ENCODE results near the gene SPDYE2B. TPM values are rescaled to one million over a fixed set of nuclear protein-coding genes. Genes with fewer than 3 reads are reported as not detected.
"Not testable (repeated sequence)": the region's sequence is repeated elsewhere in the genome, so short reads cannot be mapped to it uniquely, and the experiment has no call there.

SPDYE2B gene
- polyA plus RNA-seq, 4 donors: 0.60 to 3.6 (median 2.0) TPM

GRCh38 chr7:102642691-102643090 lies 7.4 kb upstream of the SPDYE2B start, which contains the start of gene UPK3BL1:
TSS of gene UPK3BL1 (minus strand) at chr7:102642791. CDS start at chr7:102642741, 50 bp downstream.
- not testable (repeated sequence) for DNase-seq (ENCODE audit: low read depth in 4 of 4, low spot score in 2 of 4)

GRCh38 chr7:102643404-102643803 lies 6.7 kb upstream of the SPDYE2B start:
- not testable (repeated sequence) for DNase-seq (ENCODE audit: low read depth in 4 of 4, low spot score in 2 of 4)

- DNase-seq (ENCODE audit: low read depth in 4 of 4, low spot score in 2 of 4): not testable (repeated sequence)
Observed at GRCh38 chr7:102647813-102648212, 2.3 kb upstream of the SPDYE2B start.

DNA sequence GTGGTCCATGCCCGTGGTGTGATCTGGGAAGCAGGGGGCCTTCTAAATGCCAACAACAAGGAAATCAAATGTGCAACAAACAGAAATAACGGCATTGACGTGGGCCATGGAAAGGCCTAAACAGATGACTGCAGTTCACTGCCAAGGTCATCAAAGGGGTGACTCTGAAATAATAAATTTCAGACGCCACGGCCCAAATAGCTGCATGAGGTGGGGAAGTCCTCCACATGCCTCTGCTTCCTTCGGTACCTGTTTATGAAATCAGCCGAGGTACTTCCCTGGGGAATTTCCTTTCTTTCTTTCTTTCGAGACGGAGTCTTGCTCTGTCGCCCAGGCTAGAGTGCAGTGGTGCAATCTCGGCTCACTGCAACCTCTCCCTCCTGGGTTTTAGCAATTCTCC lies 14.6 kb downstream of the SPDYE2B start:
- not testable (repeated sequence) for DNase-seq (ENCODE audit: low read depth in 4 of 4, low spot score in 2 of 4)

DNA sequence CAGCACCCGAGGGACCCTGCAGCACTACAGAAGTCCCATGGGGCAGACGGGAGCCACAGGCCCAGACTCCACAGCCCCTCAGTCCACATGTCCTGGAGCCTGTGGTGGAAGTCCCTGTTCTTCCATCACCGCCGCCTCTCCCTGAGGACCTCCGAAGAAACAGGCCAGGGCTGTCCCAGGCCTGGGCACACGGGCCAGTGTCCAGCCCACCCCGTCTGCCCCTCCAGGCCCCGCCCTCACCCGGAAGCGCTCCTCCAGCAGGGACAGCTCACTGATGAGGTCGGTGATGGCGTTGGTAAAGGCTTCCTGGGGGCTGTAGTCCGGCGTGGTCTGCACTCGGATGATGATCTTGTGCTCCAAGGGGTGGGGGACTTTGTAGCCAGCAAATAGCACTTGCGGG lies 16.7 kb downstream of the SPDYE2B start:
- not testable (repeated sequence) for DNase-seq (ENCODE audit: low read depth in 4 of 4, low spot score in 2 of 4)

GRCh38 chr7:102667523-102667922 lies 17.4 kb downstream of the SPDYE2B start:
- DNase-seq (ENCODE audit: low read depth in 4 of 4, low spot score in 2 of 4): not testable (repeated sequence)

GRCh38 chr7:102671166-102671955 lies 21.2 kb downstream of the SPDYE2B start, which contains the start of gene POLR2J2:
TSS of gene POLR2J2 (minus strand) at chr7:102671663. CDS start at chr7:102671601, 62 bp downstream.
- peak in 3 of 4 donors; percentile 11 to 64 (median 37) for DNase-seq (ENCODE audit: low read depth in 4 of 4, low spot score in 2 of 4)

DNA sequence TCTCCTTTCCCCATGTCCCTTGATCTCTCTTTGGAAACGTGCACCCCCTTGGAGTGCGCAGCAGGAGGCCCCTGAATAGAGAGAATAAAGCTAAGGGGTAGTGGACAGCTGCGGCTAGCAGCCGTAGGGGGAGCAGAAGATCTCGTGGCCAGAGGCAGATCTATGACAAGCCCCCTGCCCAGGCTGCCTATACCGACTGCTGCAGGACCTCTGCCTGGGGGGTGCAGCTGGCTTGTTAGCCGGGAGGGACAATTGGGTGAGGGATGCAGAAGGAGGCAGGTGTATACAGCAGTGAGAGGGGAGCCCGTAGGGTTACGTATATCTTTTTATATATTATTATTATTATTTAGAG lies 21.8 kb downstream of the SPDYE2B start:
- DNase-seq (ENCODE audit: low read depth in 4 of 4, low spot score in 2 of 4): not testable (repeated sequence)

DNA sequence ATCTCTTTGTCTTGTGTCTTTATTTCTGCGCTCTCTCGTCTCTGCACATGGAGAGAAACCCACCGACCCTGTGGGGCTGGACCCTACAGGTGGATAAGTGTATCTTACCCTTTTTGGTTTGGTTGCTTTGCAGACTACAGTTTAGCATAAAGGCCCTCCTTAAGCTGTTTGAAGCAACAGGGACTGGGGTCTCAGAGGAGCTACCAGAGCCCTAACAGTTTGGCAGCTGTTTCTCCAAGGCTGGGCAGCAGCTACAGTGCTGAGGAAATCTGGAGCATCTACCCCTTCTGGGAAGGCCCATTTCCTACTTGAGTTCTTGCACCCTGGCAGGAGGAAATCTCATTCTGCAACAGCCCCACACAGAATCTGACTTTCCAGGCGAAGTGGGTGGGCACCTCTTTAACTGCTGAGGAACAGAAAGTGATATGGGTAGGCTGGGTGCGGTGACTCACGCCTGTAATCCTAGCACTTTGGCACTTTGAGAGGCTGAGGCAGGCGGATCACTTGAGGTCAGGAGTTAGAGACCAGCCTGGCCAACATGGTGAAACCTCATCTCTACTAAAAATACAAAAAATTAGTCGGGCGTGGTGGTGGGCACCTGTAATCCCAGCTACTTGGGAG lies 23.4 kb downstream of the SPDYE2B start:
- DNase-seq (ENCODE audit: low read depth in 4 of 4, low spot score in 2 of 4): not testable (repeated sequence)

DNA sequence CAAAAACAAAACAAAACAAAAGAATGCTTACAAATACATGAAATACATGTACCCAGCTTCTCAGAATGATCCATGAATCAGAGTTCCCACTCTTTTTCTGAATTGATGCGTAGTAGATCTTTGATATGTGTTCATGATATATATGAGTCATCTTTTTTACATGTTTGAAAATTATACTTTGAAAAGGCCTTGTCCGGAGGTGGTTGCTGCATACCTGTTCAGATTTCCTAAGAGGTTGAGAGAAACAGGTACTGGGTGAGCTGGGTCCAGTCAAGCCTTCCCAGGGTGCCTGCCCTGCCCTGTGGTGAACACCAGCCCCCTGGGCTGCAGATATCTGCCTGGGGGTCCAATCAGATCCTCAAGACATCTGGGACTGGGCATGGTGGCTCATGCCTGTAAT lies 25.4 kb downstream of the SPDYE2B start:
- DNase-seq (ENCODE audit: low read depth in 4 of 4, low spot score in 2 of 4): not testable (repeated sequence)

DNA sequence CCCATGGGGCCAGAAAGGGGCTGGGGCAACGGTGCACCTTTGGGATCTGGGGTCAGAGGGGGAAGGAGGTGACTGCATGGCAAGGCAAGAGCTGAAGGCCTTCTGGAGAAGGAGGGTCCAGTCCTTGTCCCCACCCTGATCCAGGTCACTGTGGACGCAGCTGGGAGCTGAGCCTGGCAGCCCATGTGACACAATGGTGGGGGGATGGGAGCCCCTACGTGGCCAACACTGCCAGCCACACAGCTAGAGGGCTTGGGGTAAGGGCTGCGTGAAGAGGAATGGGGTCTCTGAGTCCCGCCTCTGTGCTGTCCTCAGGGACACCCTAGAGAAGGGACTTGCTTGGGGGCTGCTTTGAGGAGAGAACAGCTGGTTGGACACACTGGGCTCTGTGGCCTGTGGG lies 30.7 kb downstream of the SPDYE2B start:
- not testable (repeated sequence) for DNase-seq (ENCODE audit: low read depth in 4 of 4, low spot score in 2 of 4)

GRCh38 chr7:102682560-102682959 lies 32.4 kb downstream of the SPDYE2B start:
- not testable (repeated sequence) for DNase-seq (ENCODE audit: low read depth in 4 of 4, low spot score in 2 of 4)

GRCh38 chr7:102688299-102689036 lies 38.3 kb downstream of the SPDYE2B start:
- DNase-seq (ENCODE audit: low read depth in 4 of 4, low spot score in 2 of 4): not testable (repeated sequence)

DNA sequence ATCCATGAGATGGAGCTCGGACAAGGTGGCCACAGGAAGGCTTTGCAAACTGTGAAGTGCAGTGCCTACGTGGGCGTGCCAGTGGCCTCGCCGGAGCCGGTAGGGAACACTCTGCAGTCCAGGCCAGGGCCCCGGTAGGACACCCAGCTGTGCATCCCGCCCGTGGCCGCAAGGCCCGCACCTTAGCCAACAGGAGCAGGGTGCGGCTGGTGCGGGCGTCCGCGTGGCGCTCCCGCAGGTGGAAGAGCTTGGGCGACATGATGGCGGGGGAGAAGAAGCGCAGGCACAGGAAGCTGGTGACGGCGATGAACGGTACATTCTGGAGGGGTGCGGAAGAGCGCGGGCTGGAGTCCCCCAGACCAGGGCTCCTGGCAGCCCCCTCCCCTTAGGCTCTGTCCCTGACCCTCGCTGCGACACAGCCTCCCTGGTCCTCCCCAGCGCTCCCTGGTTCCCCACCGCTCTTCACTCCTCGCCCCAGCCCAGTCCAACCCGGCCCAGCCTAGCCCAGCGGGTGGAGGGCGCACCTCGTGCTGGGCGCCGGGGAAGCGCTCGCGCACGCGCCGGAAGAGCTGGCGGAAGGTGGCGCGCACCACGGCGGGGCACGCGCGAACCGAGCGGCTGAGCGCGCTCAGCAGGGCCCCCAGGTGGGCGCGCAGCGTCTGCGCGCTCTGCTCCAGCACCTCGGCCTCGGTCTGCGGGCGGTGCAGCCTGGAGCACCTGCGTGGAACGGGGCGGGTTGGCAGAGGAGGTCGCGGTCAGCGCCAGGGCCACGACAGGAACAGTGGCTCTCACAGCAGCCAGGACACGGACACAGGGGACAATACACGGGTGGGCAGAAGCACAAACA lies 39.5 kb downstream of the SPDYE2B start:
- DNase-seq (ENCODE audit: low read depth in 4 of 4, low spot score in 2 of 4): not testable (repeated sequence)

- not testable (repeated sequence) for DNase-seq (ENCODE audit: low read depth in 4 of 4, low spot score in 2 of 4)
Observed at GRCh38 chr7:102690602-102691001, 40.5 kb downstream of the SPDYE2B start.

DNA sequence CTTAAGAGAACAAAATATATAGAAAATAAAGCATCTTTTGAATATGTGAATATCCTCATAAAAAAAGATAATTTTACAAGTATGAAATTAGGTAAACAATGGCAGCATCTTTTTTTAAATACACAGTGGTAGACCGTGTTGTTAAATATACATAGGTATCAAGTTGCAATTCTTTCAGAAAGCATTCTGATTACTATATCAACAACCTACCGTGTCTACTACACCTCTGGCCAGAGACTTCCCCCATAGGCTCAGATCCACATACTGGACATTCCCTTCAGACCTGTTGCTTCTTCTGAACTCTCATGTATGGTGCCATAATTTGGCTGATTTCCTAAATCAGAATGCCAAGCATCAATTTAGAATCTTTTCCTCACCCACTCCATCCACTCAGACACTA lies 43.9 kb downstream of the SPDYE2B start:
- DNase-seq (ENCODE audit: low read depth in 4 of 4, low spot score in 2 of 4): not testable (repeated sequence)

- not testable (repeated sequence) for DNase-seq (ENCODE audit: low read depth in 4 of 4, low spot score in 2 of 4)
Observed at GRCh38 chr7:102695033-102695552, 45.0 kb downstream of the SPDYE2B start.

GRCh38 chr7:102696009-102696408 lies 45.9 kb downstream of the SPDYE2B start:
- not testable (repeated sequence) for DNase-seq (ENCODE audit: low read depth in 4 of 4, low spot score in 2 of 4)

GRCh38 chr7:102697642-102698512 lies 47.8 kb downstream of the SPDYE2B start:
- DNase-seq (ENCODE audit: low read depth in 4 of 4, low spot score in 2 of 4): not testable (repeated sequence)
